Lower leg skin (tissue), 3 donors: ENCODE results near the gene ATP5MC2.

ENCODE experiments used
- POLR2A ChIP-seq, 2 donors: fragments of 450-650 bp; IDR thresholded peaks; one replicate each; pipeline ENCODE4 v1.6.1; 2016 to 2017; ENCODE audit warnings: antibody characterized with exemption in 2 of 2, mild to moderate bottlenecking in 1 of 2, moderate library complexity in 1 of 2
- TF ChIP-seq, protein P1 (sequence below), 3 donors: fragments of 450-650 bp; IDR thresholded peaks; one replicate each; pipeline ENCODE4 v1.5.1; 2016; ENCODE audit warnings: antibody characterized with exemption in 3 of 3, mild to moderate bottlenecking in 3 of 3, moderate library complexity in 2 of 3

DNA sequence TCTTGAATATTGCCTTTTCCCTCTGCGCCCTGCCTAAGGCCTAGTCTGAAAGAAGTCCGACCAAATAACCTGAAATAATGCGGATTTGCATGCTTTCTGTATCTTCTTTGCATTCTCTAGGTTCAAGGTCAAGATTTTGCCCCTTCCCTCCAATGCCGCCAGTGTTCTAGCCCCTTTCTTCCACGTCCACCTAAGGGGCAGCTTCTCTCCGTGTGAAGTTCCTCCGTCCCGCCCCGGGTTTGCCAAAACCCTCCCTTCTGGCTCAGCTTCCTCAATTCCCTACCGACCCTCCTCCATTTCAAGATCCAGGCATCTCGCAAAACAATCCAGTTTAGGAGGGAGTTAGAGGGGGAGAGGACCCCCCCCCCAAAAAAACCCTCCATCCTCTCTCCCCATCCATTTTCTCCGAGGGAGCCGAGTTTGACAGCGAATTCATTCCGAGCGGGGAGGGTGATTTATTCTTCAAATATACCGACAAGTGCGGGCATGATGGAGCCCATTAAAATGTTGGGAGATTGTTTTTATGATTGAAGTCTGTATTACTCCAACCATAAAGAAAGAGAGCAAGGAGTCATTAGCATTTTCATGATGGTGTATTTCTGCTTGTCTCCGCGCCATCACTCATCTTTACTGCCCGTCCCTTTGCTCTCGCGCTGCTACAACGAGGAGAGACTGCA, 20.9 kb upstream of the ATP5MC2 start:
- TF ChIP-seq, protein P1, sequence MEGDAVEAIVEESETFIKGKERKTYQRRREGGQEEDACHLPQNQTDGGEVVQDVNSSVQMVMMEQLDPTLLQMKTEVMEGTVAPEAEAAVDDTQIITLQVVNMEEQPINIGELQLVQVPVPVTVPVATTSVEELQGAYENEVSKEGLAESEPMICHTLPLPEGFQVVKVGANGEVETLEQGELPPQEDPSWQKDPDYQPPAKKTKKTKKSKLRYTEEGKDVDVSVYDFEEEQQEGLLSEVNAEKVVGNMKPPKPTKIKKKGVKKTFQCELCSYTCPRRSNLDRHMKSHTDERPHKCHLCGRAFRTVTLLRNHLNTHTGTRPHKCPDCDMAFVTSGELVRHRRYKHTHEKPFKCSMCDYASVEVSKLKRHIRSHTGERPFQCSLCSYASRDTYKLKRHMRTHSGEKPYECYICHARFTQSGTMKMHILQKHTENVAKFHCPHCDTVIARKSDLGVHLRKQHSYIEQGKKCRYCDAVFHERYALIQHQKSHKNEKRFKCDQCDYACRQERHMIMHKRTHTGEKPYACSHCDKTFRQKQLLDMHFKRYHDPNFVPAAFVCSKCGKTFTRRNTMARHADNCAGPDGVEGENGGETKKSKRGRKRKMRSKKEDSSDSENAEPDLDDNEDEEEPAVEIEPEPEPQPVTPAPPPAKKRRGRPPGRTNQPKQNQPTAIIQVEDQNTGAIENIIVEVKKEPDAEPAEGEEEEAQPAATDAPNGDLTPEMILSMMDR (IDR thresholded peaks at IDR 0.05): no peak
- TF ChIP-seq POLR2A (IDR thresholded peaks at IDR 0.05): no peak
